Heart right ventricle (tissue), 16 donors: ENCODE measurements around the gene EMC8. TPM values are rescaled to one million over a fixed set of nuclear protein-coding genes. Genes with fewer than 3 reads are reported as not detected.

Source experiments
- ATAC-seq, 8 donors: fragments of 200-7000 bp; cut with Tn5 transposase; one replicate each; pipeline ENCODE4 v1.9.1; 2020; ENCODE audit warnings: mild to moderate bottlenecking in 8 of 8, moderate library complexity in 8 of 8, moderate number of reproducible peaks in 1 of 8
- DNase-seq, 2 donors: peaks; one replicate each; pipeline ENCODE4 v3.0.0-alpha.2; 2020
- H3K27ac ChIP-seq, 10 donors: fragments of 200-600 bp; sonication (generic) in 2 of 10; one replicate each; pipeline versions ENCODE4 v1.5.0 to v1.8.0; 2020 to 2022; ENCODE audit warnings: mild to moderate bottlenecking in 3 of 10
- H3K27me3 ChIP-seq, 7 donors: fragments of 200-600 bp; one replicate each; pipeline ENCODE4 v1.8.0; 2021 to 2022; ENCODE audit warnings: mild to moderate bottlenecking in 2 of 7
- H3K36me3 ChIP-seq, 9 donors: fragments of 200-600 bp; sonication (generic) in 1 of 9; one replicate each; pipeline versions ENCODE4 v1.5.0 to v1.8.0; 2020 to 2022; ENCODE audit warnings: mild to moderate bottlenecking in 2 of 9
- H3K4me1 ChIP-seq, 9 donors: fragments of 200-600 bp; sonication (generic) in 1 of 9; one replicate each; pipeline versions ENCODE4 v1.5.0 to v1.8.0; 2020 to 2022; ENCODE audit warnings: mild to moderate bottlenecking in 4 of 9
- H3K4me3 ChIP-seq, 10 donors: fragments of 200-600 bp; sonication (generic) in 2 of 10; one replicate each; pipeline versions ENCODE4 v1.5.0 to v1.8.0; 2020 to 2022; ENCODE audit warnings: mild to moderate bottlenecking in 7 of 10, moderate library complexity in 2 of 10
- H3K9me3 ChIP-seq, 11 donors: fragments of 200-600 bp in 10 of 11; sonication (generic) in 2 of 11; one replicate each; pipeline versions ENCODE4 v1.5.0 to v1.8.0; 2013 to 2022; ENCODE audit warnings: mild to moderate bottlenecking in 2 of 11, control low read depth in 1 of 11, moderate library complexity in 1 of 11
- CTCF ChIP-seq, 9 donors: fragments of 200-600 bp; sonication (generic) in 2 of 9; IDR thresholded peaks; one replicate each; pipeline versions ENCODE4 v1.5.0 to v1.8.0; 2021 to 2022; ENCODE audit warnings: antibody characterized with exemption in 9 of 9, mild to moderate bottlenecking in 5 of 9, moderate library complexity in 1 of 9
- WGBS, 2 donors: extraction: QIAGEN DNeasy Blood & Tissue Kit; methylation state at CpG; one replicate each; pipeline ENCODE4 v1.1.7; 2013; ENCODE audit warnings: inconsistent platforms in 1 of 2; 5-methylcytosine and 5-hydroxymethylcytosine counted together
- intact Hi-C, 10 donors: fragments of 100-400 bp; cut with DNase I; formaldehyde crosslinking; loops; one replicate each; pipeline versions ENCODE4 v1.11.1 to v1.14.2; 2022
- polyA plus RNA-seq, 2 donors: library from polyadenylated mRNA; stranded (reverse); fragments of 200-250 nt; gene quantifications; one replicate each; pipeline ENCODE4 v1.2.3, GENCODE V29; 2013
- total RNA-seq, 10 donors: library from RNA; stranded (reverse); fragmentation: NEBNext Ultra II Directional in 3 of 10; extraction: Animal tissue kit (Norgen Biotek cat#: 25700) in 3 of 10; gene quantifications; one replicate each; pipeline versions ENCODE4 v1.2.1 to v1.2.4, GENCODE V29; 2021 to 2023
- donor health status: Arrhythmogenic right ventricular cardiomyopathy.
- donor health status: ischemic (EF 13 %, LVEDD 7.1; RV severe dilation, severe dysfunction).
- donor health status: healthy with polysubstance abuse.
- donor health status: DM: no; HTN: yes; CAD: no.
- donor health status: DM: no; HTN: no; CAD: no.
- donor health status: ischemic (EF 25% LVEDD 6.9; RV normal size, moderate dysfunction).
- donor health status: ischemic (EF 25% LVEDD 5.7; RV mildly dilated, moderate dysfunction).
- donor health status: healthy.
- donor health status: DM: yes; HTN: yes; CAD: no.
- donor health status: Ischemic cardiomyopathy.
- donor health status: ischemic (EF 35%, LVEDD 5.7; RV mildly dilated, moderate dysfunction).
- donor health status: nonischemic (EF 11% LVEDD 7.7; RV severe dilation, severe dysfunction).
- donor health status: DM: yes; HTN: yes; CAD: no.
- donor health status: PGD.
- donor health status: ischemic (EF 29% LVEDD 5.4; RV normal size, mild dysfunction).
- donor health status: nonischemic (EF 23%, LVEDD 6.1; RV moderate dilation, normal function).

The EMC8 gene
- total and polyA plus RNA-seq, 12 donors: 6.2 to 29.0 (median 25.3) TPM

- Histone ChIP-seq H3K36me3 (peaks cover 3 to 66% (median 37%) of the 10 kb centered on the region in 9 donors), H3K4me3 (no peak overlapping the region), H3K4me1 (peaks cover 6 to 35% (median 20%) of the 10 kb centered on the region in 9 donors), H3K27ac (no peak overlapping the region), H3K9me3 (no peaks in the 10 kb centered on the region), H3K27me3 (no peaks in the 10 kb centered on the region)
- DNase-seq (no peak), ATAC-seq (no peak)
- intact Hi-C loops: no loop called here
- TF ChIP-seq CTCF (IDR thresholded peaks at IDR 0.05): no peak
- WGBS, 2 donors: 80 to 92% methylated on average over 18 of the region's 18 CpGs
Measured at GRCh38 chr16:85805442-85806045, 6.2 kb upstream of the EMC8 start.

GRCh38 chr16:85803570-85803969 is 4.2 kb upstream of the EMC8 start:
- TF ChIP-seq CTCF (IDR thresholded peaks at IDR 0.05): no peak
- intact Hi-C loops: no loop called here
- Histone ChIP-seq H3K27ac (no peak overlapping the region), H3K4me1 (peaks cover 6 to 40% (median 26%) of the 10 kb centered on the region in 9 donors), H3K36me3 (peaks cover 3 to 66% (median 37%) of the 10 kb centered on the region in 9 donors), H3K27me3 (no peaks in the 10 kb centered on the region), H3K9me3 (no peaks in the 10 kb centered on the region), H3K4me3 (no peak overlapping the region)
- ATAC-seq (no peak), DNase-seq (no peak)
- 65 to 79% methylated on average over 14 of the region's 14 CpGs for WGBS, 2 donors

- Histone ChIP-seq H3K27ac (peak overlapping the region; percentile 93 to 99 (median 98)), H3K36me3 (peaks cover 3 to 65% (median 25%) of the 10 kb centered on the region in 9 donors), H3K9me3 (no peaks in the 10 kb centered on the region), H3K4me1 (peaks cover 9 to 53% (median 37%) of the 10 kb centered on the region in 9 donors), H3K27me3 (no peaks in the 10 kb centered on the region), H3K4me3 (peak overlapping the region; percentile 86 to 100 (median 98))
- no peak for TF ChIP-seq CTCF (IDR thresholded peaks at IDR 0.05)
- ATAC-seq (peak in 7 of 8 donors; percentile 3 to 33 (median 19)), DNase-seq (no peak)
- intact Hi-C loops: no loop called here
- 11 to 14% methylated on average over 9 of the region's 9 CpGs for WGBS, 2 donors
Measured at GRCh38 chr16:85800321-85800669, 951 bp upstream of the EMC8 start.

DNA sequence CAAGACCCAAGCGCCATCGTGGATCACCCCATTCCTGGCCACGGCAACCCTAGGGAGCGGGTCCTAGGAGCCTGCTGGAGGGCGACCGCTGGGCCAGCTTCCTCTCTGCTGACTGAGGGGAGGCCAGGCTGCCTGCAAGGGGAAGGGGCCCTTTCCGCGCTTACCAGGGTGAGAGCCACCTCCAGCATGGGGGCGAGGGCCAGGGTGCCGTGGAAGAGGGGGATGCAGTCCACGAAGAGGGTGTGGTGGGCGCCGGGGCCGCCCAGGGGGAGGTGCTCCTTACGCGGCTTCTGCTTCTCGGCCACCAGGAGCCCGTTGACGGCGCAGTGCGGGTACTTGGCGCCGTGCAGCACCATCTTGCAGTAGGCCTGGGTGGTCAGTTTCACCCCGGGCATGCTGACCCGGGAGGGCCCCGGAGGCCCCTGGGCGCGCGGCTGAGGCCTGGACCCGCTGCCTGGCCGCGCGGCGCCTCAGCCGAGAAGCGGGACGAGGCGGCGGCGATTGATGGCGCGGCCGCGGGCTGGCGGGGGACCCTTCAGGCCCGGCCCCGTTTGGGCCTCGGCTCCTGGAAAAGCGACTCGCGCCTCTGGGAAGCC is 345 bp downstream of the EMC8 start:
- TF ChIP-seq CTCF (IDR thresholded peaks at IDR 0.05): peak in 1 of 9 donors; percentile 5
- peak overlapping the region; percentile 86 to 100 (median 98) for H3K4me3 ChIP-seq
- peak overlapping the region; percentile 93 to 99 (median 98) for H3K27ac ChIP-seq
- intact Hi-C loops: no loop called here
- no peaks in the 10 kb centered on the region for H3K27me3 ChIP-seq
- DNase-seq: peak; percentile 15 to 34
- peak in 7 of 8 donors; percentile 5 to 49 (median 19) for ATAC-seq
- WGBS, 2 donors: 0% methylated on average over 47 to 51 of the region's 51 CpGs
- H3K36me3 ChIP-seq: peaks cover 0 to 65% (median 19%) of the 10 kb centered on the region in 9 donors
- H3K9me3 ChIP-seq: no peaks in the 10 kb centered on the region
- H3K4me1 ChIP-seq: peaks cover 9 to 53% (median 37%) of the 10 kb centered on the region in 9 donors
